ENCODE measurements around the gene LIPT1.
"Not testable (repeated sequence)": the region's sequence is repeated elsewhere in the genome, so short reads cannot be mapped to it uniquely, and the experiment has no call there.

The LIPT1 gene

DNA sequence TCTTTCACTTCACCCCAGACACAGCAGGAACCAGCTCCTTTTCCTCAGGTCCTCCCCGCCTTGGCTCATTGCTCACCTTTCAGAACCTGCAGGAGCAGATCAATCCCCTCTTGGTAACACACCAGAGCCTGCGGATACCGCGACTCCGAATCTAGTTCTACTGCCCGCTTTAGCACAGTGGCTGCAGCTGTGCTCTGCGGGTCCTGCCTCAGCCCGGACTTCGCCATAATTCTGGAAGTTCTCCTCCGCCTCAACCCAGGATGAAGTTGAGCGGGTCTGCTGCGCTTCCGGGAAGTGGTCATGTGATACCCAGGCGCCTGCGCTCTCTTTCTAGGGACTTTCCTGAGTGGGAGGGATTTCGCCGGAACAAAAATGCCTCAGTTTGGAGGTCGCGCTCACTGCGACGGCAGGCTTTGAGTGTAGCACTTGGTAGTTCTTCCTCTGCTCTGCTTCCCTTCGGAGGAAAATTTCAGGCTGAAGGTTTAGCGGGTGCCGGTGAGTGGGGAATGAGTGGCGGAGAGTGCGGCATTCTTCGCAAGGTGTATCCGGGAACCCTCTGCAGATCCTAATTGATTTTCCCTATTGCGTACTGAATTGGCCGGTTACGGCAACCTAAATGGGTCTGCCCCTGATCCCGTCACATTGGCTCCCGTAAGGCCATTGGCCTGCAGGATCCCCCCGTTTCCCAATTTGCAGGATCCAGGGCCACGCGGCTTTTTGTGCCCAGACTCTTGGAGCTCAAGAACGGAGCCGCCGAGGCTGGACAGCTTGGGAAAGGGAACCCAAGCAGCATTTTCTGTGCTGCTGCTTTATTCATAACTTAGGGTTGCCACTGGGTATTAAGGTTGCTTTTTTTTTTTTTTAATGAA is 26.2 kb downstream of the LIPT1 start, which contains the start of the genes MITD1 and MRPL30:
Gene MITD1 (minus strand): TSS at position 304 of the 869 bp plus-strand sequence. CDS start 77 bp downstream, at position 227.
Gene MRPL30 (plus strand): TSS at position 430 of the 869 bp plus-strand sequence. CDS start 5,020 bp downstream, outside the sequence.
- DNase-seq (ENCODE audit: low read depth), result peak; percentile 85

DNA sequence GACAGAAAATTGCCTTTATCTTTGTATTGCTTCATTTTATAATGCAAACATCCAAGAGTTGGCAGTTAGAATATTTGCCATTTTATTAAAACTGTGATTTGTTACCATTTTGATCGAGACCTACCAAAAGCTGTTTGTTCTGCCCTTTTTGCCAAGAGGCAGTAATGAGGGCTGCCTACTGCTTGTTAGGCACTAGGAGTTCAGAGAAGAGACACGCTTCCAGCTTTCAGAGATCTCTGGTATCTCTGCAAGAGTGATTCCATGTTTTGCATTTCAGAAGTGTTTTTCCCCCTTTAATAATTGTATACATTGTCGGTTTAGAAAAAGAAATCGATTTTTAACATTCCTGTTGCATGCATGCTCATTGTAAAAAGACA is 26.8 kb downstream of the LIPT1 start:
- no peak for DNase-seq (ENCODE audit: low read depth)

DNA sequence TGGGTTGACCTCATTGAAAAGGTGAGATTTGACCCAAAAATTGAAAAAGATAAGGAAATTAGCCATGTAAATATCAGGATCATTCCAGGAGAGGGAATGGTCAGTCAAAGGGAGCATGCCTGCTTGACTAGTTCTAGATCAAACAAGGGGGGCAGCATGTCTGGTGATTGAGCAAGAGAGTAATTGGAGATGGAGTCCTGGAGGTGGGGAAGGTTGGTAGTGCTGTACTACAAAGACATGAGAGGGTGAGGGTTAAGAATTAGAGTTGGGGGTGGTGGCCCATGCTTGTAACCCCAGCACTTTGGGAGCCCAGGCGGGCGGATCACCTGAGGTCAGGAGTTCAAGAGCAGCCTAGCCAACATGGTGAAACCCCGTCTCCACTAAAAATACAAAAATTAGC is 28.3 kb downstream of the LIPT1 start:
- no peak for DNase-seq (ENCODE audit: low read depth)

DNA sequence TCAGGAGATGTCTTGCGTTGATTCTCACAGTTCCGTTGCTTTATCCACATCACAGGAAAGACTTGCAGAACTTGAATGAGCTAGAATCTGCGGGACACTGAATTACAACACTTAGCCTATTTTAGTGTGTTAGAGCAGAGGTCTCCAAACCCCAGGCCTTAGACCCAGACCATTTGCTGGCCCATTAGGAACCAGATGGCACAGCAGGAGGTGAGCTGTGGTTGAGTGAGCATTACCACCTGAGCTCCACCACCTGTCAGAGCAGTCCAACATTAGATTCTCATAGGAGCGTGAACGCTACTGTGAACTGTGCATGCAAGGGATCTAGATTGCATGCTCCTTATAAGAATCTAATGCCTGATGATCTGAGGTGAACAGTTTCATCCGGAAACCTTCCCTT is 30.0 kb downstream of the LIPT1 start:
- no peak for DNase-seq (ENCODE audit: low read depth)

DNA sequence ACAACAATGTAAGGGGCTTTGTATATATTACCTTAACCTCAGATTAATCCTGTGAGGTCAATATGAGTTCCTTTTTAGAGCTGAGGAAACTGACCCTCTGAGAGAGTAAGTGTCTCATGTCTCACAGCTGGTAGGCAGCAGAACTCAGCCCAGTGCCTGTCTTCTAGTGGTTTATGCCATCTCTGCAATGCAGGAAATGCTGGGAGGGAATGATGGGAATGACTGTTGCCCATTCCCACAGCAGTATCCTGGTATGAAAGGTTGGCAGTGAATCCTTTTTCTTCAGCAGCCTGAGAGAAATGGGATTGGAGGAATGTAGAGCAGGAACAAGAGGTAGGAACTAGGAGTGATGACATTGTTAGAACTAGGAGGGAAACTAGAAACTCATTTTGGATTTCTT is 32.2 kb downstream of the LIPT1 start:
- DNase-seq (ENCODE audit: low read depth), result no peak

DNA sequence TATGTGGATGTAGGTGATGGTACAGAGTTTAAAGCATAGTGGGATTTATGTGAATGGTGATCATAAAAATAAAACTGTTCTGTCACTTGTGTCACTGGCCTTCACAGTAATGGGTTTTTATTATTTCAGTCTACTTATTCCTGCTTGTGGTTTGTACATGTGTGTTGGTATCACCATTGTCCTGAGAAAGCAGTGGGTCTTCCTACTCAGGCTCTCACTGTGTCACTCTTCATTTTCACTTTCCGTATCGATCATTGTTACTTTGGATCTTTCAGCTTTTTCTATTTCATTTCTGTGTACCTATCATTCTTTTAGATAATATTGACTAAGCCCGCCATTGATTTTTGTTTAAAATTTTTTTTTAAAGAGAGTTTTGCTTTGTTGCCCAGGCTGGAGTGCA is 33.6 kb downstream of the LIPT1 start:
- DNase-seq (ENCODE audit: low read depth), result no peak

DNA sequence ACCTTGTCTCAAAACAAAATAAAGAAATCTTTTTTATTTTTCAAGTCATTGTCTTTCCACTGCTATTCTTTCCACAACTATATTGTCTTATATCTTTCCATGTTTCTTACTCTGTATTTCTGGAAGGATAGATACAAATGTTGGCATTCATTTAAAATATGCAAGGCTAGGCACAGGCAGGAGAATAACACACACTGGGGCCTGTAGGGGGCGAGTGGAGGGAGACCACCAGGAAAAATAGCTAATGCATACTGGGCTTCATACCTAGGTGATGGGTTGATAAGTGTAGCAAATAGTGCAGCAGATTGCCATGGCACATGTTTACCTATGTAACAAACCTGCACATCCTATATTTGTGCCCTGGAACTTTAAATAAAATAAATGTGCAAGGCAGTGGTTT is 35.8 kb downstream of the LIPT1 start:
- DNase-seq (ENCODE audit: low read depth), result no peak

DNA sequence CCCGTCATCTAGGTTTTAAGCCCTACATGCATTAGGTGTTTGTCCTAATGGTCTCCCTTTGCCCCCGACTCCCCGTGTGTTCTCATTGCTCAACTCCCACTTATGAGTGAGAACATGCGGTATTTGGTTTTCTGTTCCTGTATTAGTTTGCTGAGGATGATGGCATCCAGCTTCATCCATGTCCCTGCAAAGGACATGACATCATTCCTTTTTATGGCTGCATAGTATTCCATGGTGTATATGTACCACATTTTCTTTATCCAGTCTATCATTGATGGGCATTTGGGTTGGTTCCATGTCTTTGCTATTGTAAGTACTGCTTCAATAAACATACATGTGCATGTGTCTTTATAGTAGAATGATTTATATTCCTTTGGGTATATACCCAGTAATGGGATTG is 37.6 kb downstream of the LIPT1 start:
- DNase-seq (ENCODE audit: low read depth), result not testable (repeated sequence)

DNA sequence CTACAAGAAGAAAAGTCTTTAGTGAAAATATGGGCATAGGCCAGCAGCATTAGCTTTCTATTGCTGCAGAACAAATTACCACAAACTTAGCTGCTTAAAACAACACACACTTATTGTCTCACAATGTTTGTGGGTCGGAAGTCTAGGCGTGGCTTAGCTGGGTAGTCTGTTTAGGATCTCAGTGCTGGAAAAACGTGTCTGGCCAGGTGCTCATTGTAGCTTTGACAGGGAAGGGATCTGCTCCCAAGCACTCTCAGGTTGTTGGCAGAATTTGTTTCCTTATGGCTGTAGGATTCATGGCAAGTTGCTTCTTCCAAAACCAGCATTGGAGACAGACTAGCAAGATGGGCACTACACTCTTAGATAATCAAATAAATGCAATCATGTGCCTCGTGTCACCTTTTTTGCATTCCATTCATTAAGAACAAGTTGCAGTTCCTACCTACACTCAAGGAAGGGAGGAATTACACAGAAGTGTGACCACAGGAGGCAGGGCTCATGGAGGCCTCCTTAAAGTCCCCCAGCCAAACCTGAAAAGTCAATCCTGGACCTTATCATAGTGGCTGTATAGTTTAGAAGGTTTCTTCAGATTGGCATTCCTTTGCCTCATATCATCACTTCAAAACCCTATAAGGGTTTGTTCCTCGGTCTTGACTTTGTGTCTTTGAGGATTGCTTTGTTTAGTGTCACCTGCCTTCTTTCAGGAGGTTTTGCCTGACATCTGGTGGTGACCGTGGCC is 43.5 kb downstream of the LIPT1 start:
- no peak for DNase-seq (ENCODE audit: low read depth)

DNA sequence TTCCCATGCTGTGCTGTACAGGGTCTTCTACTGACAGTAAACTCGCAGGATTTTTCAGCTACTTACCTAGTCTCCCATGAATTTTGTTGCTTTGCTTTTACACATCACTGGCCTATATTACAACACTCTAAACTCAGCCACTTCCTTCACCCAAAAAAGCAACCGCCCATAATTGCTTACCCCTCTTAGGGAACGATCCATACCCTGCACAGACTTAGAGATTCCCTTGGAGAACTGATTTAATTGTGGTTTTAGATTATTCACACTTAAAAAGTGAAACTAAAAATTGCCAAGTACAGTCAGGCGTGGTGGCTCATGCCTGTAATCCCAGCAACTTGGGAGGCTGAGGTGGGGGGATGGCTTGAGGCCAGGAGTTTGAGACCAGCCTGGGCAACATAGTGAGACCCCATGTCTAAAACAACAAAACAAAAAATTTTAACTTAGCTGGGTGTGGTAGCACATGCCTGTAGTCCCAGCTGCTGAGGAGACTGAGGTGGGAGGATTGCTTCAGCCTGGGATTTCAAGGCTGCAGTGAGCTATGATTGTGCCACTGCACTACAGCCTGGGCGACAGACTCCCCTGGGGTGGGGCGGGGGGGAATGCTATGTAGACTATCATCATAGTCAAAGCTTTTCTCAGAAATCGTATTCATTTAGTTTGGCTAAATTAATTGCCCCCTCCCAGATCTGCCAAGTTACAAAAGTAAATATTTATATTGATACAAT is 45.5 kb downstream of the LIPT1 start:
- no peak for DNase-seq (ENCODE audit: low read depth)

DNA sequence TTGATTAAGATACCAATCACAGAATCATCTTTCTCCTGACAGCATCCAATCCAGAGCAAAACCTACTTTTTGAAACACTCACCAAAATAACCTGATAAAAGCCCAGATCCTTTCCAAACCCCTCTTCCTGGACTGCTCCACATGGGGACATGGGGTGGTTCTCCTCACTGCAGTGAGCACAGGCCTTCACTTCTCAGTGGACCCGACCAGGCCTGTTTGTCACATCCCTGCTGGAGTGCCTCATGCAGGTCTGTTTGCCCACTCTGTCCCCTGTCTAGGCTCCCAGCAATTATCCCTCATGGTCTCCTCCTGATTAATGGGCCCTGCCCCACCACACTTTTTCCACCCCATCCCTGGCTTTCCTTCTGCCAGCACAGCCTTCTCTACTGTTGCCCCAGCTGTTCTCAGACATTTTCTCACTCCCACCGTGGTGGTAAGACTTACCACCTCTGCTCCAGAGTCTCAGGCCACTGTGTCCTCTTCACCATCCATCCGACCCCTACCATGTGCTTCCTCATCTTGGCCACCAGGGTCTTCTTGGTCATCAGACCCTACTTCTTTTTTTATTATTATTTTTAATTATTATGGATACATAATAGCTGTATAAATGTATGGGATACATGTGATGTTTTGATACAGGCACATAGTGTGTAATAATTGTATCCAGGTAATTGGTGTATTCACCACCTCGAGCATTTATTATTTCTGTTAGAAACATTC is 47.4 kb downstream of the LIPT1 start:
- no peak for DNase-seq (ENCODE audit: low read depth)

DNA sequence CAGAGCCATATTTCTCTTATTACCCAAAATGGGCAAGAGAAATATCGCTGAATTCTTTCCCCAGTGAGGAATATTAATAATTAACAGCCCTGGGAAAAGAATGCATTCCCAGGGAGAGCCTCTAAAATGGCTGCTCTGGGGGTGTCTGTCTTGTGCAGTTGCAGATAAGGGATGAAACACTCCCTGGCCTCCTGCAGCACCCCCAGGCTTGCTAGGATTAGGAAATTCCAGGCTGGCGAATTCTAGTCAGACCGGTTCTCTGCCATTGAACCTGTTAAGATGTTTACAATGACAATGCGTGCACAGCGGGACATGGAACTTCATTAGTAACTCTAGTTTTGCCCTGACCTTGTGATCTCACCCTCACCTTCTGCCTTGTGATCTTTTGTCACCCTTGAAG is 50.7 kb downstream of the LIPT1 start:
- DNase-seq (ENCODE audit: low read depth), result no peak

Measured in T-helper 22 cell (primary cell).